MM.1S (cell line): ENCODE measurements around the gene MSANTD1.

Source experiments
- DNase-seq: peaks from one replicate; pipeline ENCODE4 v3.0.0-alpha.2; 2015
- H2AFZ ChIP-seq: fragments of 300-600 bp; sonication (generic); 2 replicates; pipeline ENCODE4 v1.6.0; 2016; ENCODE audit warnings: antibody characterized with exemption, low read length
- H3F3A ChIP-seq: fragments of 300-600 bp; sonication (generic); 2 replicates; pipeline ENCODE4 v1.6.1; 2016; ENCODE audit warnings: mild to moderate bottlenecking, antibody characterized with exemption, low read length, moderate library complexity, mixed read lengths; ENCODE audit not compliant: insufficient read depth
- H3K27ac ChIP-seq: fragments of 300-600 bp; sonication (generic); 2 replicates; pipeline ENCODE4 v1.5.1; 2016; ENCODE audit warnings: mild to moderate bottlenecking, low read length
- H3K27me3 ChIP-seq: fragments of 300-600 bp; sonication (generic); replicated peaks from 2 replicates; pipeline ENCODE4 v1.6.0; 2016; ENCODE audit warnings: low read length; ENCODE audit not compliant: insufficient read depth
- H3K36me3 ChIP-seq: fragments of 300-600 bp; sonication (generic); replicated peaks from 2 replicates; pipeline ENCODE4 v1.6.1; 2016; ENCODE audit warnings: mild to moderate bottlenecking, low read length, mixed read lengths; ENCODE audit not compliant: insufficient read depth
- H3K4me1 ChIP-seq: fragments of 300-600 bp; sonication (generic); 2 replicates; pipeline ENCODE4 v1.6.1; 2016; ENCODE audit warnings: low read length, mixed read lengths
- H3K4me2 ChIP-seq: fragments of 300-600 bp; sonication (generic); 2 replicates; pipeline ENCODE4 v1.6.0; 2016; ENCODE audit warnings: low read depth, low read length
- H3K4me3 ChIP-seq: fragments of 300-600 bp; sonication (generic); 2 replicates; pipeline ENCODE4 v1.5.1; 2016; ENCODE audit warnings: low read length, mixed read lengths
- H3K79me2 ChIP-seq: fragments of 300-600 bp; sonication (generic); 2 replicates; pipeline ENCODE4 v1.6.1; 2016; ENCODE audit warnings: mixed run types, low read length, mixed read lengths
- H3K9ac ChIP-seq: fragments of 300-600 bp; sonication (generic); 2 replicates; pipeline ENCODE4 v1.6.1; 2016; ENCODE audit warnings: low read length, mixed read lengths
- H3K9me2 ChIP-seq: fragments of 300-600 bp; sonication (generic); replicated peaks from 2 replicates; pipeline ENCODE4 v1.6.1; 2016; ENCODE audit warnings: mild to moderate bottlenecking, low read length, mixed read lengths; ENCODE audit not compliant: insufficient read depth
- H3K9me3 ChIP-seq: fragments of 300-600 bp; sonication (generic); replicated peaks from 2 replicates; pipeline ENCODE4 v1.6.1; 2016; ENCODE audit warnings: mild to moderate bottlenecking, low read length, mixed read lengths; ENCODE audit not compliant: insufficient read depth
- H4K20me1 ChIP-seq: fragments of 300-600 bp; sonication (generic); 2 replicates; pipeline ENCODE4 v1.6.1; 2016; ENCODE audit warnings: mild to moderate bottlenecking, low read length, moderate library complexity, mixed read lengths; ENCODE audit not compliant: insufficient read depth
- EZH2 ChIP-seq: fragments of 300-600 bp; sonication (generic); optimal IDR thresholded peaks from 2 replicates; pipeline ENCODE3; 2017; ENCODE audit warnings: low read depth, mild to moderate bottlenecking, antibody characterized with exemption, low read length, mixed read lengths
- EZH2phosphoT487 ChIP-seq: fragments of 300-600 bp; sonication (generic); IDR thresholded peaks from 2 replicates; pipeline ENCODE4 v1.6.1; 2018; ENCODE audit warnings: antibody characterized with exemption, low read length
- TF ChIP-seq, protein P1 (sequence below): fragments of 300-600 bp; sonication (generic); IDR thresholded peaks from 2 replicates; pipeline ENCODE4 v1.5.1; 2016; ENCODE audit warnings: antibody characterized with exemption, low read length, mixed read lengths

Gene MSANTD1

DNA sequence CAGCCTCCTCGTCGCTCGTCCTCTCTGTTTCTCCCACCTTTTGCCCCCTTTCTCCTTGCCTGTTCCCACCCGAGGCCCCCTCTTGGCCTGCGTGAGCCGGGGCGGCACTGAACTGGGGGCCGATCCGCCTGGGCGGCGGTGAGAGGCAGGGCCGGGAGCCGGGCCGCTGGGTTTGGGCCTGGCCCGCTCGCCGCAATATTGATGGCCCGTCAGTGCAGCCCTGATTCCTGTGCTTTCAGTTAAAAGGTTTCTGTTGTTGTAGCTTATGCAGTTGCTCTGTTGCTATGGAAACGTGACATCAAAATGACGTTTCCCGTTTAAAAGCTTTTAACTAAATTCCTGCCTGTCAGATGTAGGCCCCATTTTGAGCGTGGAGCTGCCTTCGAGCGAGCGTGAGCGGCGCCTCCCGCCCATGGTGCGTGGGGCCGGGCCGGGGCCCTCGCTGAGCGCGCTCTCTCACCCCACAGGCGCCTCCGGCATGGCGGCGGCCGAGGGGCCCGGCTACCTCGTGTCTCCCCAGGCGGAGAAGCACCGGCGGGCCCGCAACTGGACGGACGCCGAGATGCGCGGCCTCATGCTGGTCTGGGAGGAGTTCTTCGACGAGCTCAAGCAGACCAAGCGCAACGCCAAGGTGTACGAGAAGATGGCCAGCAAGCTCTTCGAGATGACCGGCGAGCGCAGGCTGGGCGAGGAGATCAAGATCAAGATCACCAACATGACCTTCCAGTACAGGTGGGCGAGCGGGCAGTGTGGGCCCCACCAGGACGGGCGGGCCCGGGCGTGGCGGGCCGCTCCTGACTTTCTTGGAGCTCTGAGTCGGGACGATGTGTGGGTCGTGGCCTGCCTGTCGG lies at the start of gene MSANTD1:
Gene MSANTD1 (plus strand): TSS at position 349 of the 851 bp plus-strand sequence. CDS start 64 bp downstream, at position 413.
- no peaks in the 10 kb centered on the region for H3K36me3 ChIP-seq
- no peaks in the 10 kb centered on the region for H3K9me2 ChIP-seq
- peaks cover 3% of the 10 kb centered on the region; the same call in 1 of the 2 replicates for H3K27me3 ChIP-seq
- H3F3A ChIP-seq: no peaks in the 10 kb centered on the region
- H2AFZ ChIP-seq: no peak within 1 kb of the TSS
- no peak within 1 kb of the TSS for H3K27ac ChIP-seq
- DNase-seq: no peak
- H3K4me2 ChIP-seq: no peak within 1 kb of the TSS
- H3K9ac ChIP-seq: no peak within 1 kb of the TSS
- H3K79me2 ChIP-seq: no peaks in the 10 kb centered on the region
- TF ChIP-seq EZH2phosphoT487: no peak
- no peaks in the 10 kb centered on the region for H3K9me3 ChIP-seq
- H3K4me3 ChIP-seq: no peak within 1 kb of the TSS
- H4K20me1 ChIP-seq: no peaks in the 10 kb centered on the region
- H3K4me1 ChIP-seq: no peaks in the 10 kb centered on the region

DNA sequence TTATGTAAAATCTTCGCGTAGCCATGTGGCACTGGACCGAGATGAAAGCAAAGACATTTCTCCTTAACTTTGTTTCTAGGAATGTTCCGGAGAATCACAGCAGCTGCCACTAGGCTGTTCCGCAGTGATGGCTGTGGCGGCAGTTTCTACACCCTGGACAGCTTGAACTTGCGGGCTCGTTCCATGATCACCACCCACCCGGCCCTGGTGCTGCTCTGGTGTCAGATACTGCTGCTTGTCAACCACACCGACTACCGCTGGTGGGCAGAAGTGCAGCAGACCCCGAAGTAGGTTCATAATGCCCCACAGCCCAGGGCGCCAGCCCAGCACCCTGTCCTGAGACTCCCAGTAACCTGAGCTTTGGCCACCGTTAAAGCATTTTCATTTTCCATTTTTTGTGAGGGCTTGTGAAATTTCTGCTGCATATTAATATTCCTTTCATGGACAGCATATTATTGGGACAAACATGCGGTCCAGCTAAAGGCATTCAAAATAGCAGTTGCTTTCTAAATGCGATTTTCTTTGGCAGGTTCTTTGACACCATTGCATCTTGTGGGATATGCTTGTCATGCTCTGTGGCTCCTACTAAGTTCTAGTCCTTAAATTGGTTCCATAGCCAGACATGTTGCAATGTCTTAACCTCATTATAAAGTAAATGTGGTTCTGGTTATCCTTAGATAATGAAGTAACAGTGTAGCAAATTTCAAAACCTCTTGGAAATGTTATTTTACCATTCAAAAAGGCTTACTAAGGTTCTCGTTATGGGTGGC lies 49.1 kb upstream of the MSANTD1 start:
- no peak overlapping the region for H2AFZ ChIP-seq
- no peak overlapping the region for H3K4me2 ChIP-seq
- H3K79me2 ChIP-seq: no peaks in the 10 kb centered on the region
- H3K27ac ChIP-seq: no peak overlapping the region
- H3K9ac ChIP-seq: no peak overlapping the region
- H3F3A ChIP-seq: no peaks in the 10 kb centered on the region
- no peak for DNase-seq
- no peaks in the 10 kb centered on the region for H3K27me3 ChIP-seq
- TF ChIP-seq EZH2: no peak
- H3K4me3 ChIP-seq: no peak overlapping the region
- no peaks in the 10 kb centered on the region for H3K9me3 ChIP-seq
- no peaks in the 10 kb centered on the region for H3K9me2 ChIP-seq
- no peaks in the 10 kb centered on the region for H3K36me3 ChIP-seq
- H4K20me1 ChIP-seq: no peaks in the 10 kb centered on the region
- no peaks in the 10 kb centered on the region for H3K4me1 ChIP-seq

DNA sequence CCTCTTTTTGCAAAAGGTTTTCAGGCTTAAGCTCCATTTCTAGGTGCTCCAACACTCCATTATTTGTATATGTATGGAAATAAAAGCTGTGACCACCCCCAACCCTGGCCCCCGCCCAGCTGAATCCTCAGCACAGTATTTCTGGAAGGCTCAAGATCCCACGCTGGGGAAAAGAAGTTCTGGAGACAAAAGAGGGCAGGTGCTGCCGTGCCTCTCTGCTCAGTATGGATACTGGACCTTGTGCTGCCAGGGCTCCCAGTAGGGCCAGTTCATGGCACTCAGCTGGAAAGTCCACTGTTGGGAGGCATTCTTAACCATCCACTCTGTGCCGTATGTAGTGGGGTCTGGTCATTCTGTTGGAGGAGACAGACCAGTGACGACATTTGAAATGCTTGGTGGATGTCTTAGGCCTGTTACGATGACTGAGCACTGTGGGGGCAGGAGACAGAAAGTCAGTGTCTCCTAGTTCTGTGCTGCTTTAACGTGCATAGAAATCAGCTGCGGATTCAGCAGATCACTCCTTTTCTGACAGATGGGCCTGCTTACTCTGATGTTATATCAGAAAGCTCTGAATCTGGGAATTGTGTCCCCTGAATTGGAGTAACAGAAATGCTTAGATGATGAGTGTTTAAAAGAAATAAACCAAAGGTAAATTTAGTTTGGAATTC lies 48.4 kb upstream of the MSANTD1 start:
- H3K27ac ChIP-seq: no peak overlapping the region
- no peak overlapping the region for H3K9ac ChIP-seq
- no peaks in the 10 kb centered on the region for H3K9me2 ChIP-seq
- no peak overlapping the region for H3K4me2 ChIP-seq
- no peaks in the 10 kb centered on the region for H3K9me3 ChIP-seq
- H4K20me1 ChIP-seq: no peaks in the 10 kb centered on the region
- H3K27me3 ChIP-seq: no peaks in the 10 kb centered on the region
- H3F3A ChIP-seq: no peaks in the 10 kb centered on the region
- H2AFZ ChIP-seq: no peak overlapping the region
- H3K4me3 ChIP-seq: no peak overlapping the region
- no peaks in the 10 kb centered on the region for H3K79me2 ChIP-seq
- DNase-seq: no peak
- H3K4me1 ChIP-seq: no peaks in the 10 kb centered on the region
- no peaks in the 10 kb centered on the region for H3K36me3 ChIP-seq
- TF ChIP-seq, protein P1, sequence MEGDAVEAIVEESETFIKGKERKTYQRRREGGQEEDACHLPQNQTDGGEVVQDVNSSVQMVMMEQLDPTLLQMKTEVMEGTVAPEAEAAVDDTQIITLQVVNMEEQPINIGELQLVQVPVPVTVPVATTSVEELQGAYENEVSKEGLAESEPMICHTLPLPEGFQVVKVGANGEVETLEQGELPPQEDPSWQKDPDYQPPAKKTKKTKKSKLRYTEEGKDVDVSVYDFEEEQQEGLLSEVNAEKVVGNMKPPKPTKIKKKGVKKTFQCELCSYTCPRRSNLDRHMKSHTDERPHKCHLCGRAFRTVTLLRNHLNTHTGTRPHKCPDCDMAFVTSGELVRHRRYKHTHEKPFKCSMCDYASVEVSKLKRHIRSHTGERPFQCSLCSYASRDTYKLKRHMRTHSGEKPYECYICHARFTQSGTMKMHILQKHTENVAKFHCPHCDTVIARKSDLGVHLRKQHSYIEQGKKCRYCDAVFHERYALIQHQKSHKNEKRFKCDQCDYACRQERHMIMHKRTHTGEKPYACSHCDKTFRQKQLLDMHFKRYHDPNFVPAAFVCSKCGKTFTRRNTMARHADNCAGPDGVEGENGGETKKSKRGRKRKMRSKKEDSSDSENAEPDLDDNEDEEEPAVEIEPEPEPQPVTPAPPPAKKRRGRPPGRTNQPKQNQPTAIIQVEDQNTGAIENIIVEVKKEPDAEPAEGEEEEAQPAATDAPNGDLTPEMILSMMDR: no peak
